ENCODE measurements around the gene B3GALT6.

B3GALT6 gene

DNA sequence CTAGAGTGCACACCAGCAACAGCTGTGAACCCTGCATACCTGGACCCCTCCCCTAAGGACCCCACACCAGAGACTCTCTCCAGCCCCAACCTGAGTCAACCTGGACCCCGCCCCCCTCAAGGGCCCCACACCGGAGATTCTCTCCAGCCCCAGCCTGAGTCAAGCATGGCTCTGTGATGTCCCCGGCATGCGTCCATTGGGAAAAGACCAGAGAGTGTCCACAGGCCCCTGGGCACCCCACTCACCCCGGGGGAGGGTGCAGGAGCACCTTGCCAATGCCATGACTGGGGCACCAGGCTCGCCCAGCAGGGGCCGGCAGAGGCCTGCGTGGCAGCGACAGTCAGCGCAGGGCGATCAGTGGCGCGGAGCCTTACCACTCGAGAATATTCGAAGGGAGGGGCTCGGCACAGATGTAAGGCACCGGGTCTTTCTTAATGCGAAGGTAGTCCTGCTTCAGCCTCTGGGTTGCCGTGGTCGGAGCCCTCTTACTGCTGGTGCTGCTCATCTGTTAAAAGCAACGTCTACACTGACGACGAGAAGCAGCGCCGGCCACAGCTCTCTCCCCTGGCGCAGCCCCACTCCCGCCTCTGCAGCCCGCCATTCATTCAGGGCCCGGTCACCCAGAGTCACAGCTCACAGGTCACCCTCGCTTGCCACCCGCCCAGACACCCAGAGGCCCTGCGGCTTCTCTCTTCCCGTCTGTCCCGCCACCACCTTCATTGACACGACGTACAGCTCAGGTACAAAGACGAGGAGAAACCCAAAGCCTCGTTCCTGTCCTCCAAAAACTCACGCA is 35.6 kb downstream of the B3GALT6 start:
- no peak for DNase-seq

DNA sequence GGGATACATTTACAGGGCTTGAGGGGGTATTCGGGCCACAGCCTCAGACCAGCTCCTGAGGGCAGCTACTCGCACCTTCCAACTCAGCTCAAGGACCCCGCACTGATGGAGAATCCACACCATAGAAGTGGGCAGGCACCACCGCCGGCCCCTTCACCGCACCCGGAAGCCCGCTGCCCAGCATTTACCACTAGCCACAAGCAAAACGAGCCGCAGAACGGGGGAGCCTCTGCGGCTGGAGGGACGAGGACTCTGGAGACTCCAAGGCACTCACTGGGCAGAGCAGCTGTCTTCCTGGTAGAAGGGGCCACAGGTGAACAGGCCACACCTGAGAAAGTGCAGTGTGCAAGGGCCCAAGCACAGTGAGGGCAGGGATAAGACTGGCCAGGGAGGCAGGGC is 36.2 kb downstream of the B3GALT6 start:
- no peak for DNase-seq

DNA sequence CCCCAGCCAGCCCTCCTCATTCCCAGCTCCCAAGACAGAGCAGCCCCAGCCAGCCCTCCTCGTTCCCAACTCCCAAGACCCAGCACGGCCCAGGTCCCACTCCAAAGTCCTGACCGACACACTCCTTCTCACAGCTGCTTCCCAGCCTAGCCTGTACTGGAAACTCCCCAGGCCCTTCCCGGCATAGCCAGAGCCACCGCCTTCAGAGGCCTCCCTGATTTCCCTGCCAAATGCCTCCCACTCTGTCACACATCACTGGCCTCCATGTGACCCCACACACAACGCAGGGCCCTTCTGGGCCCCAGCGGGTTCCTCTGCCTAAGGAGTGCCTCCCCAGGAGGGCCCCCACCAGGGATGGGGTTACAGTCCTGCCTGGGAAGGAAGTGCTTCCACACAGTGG is 38.8 kb downstream of the B3GALT6 start:
- no peak for DNase-seq

DNA sequence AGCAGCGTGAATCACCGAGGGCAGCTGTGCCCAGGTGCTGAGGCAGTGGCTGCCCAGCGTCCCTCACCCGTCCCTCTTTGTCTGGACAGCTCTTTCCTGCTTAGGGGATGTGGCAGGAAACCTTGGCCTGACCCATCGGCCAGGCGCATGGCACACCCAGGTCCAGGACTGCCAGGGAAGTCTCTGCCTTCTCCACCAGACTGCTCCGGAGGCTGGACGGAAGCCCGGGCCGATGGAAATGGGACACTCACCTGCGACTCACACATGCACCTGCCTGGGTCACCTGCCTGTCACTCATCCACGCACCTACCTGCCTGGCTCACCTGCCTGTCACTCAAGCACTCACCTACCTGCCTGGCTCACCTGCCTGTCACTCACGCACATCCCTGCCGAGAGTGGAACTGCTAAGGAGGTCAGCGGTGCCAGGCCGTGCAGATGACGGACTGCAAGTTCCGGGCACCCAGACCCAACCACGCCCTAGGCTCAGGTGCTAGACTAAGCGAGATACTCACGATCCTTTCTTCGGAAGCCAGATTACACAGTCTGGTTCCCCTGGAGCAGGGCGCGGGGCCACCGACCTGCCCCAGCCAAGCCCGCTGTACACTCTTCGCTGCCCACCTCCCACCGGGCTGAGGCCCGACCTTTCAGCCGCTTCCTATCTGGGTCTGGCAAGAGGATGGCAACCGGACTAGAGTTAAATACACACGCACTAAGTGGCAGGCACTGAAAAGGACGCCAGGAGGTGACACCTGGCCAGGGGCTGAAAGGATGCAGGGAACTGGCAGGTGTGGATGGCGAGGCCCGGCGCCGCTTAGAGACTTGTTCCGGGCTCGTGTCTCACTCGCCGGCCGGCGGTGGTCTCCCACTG is 40.5 kb downstream of the B3GALT6 start:
- no peak for DNase-seq

DNA sequence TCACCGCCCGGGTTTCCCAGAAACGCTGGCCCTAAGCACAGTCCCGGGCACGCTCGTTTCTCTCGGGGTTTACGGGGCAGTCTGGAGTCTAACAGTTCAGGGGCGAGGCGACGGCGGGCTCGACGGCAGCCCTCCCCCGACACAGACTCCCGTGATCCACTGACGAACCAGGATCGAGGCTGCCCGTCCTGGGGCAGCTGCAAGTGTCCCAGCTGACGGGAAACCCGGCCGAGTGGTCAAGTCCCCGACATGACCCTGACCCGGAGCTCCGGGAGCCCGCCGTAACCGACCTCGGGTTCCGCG is 41.1 kb downstream of the B3GALT6 start:
- DNase-seq: no peak

DNA sequence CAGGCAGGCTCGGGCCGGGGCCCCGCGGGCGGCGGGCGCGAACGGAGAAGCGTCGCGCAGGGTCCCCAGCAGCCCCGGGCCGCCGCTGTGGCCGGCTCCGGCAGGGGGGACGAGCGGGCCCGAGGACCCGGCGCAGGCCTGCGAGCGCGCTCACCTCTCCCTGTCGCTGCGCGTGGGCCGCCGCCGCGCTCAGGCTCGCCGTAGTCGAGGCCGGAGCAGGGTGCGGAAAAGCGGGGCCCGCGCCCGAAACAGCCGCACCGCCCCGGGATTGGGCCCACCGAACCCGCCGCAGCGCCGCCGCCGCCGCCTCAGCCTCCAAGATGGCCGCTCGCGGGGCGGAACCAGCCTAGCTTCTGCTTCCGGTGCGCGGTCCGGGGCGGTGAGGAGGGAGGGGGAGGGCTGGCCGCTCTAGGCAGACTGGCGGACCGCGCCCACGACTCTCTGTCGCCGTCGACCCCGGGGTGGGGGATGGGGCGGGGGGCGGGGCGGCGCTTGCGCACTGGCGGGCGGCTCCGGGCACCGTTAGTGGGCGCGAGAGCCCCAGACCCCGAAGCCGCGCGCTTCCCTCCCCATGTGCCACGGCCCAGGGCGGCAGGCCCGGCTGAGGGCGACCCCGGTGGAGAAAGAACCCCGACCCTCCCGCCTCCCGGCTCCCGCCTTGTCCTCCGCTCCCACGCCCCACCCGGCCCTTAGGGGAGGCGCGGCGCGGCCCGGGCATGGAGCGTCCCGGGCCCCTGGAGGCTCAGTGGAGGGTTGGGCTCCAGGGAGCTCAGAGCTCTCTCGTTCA is 41.7 kb downstream of the B3GALT6 start, which contains the start of gene UBE2J2:
Gene UBE2J2, minus strand, starts transcription at position 343 of the 787 bp plus-strand sequence. CDS start 5,862 bp downstream, outside the sequence.
- DNase-seq: peak; percentile 53

DNA sequence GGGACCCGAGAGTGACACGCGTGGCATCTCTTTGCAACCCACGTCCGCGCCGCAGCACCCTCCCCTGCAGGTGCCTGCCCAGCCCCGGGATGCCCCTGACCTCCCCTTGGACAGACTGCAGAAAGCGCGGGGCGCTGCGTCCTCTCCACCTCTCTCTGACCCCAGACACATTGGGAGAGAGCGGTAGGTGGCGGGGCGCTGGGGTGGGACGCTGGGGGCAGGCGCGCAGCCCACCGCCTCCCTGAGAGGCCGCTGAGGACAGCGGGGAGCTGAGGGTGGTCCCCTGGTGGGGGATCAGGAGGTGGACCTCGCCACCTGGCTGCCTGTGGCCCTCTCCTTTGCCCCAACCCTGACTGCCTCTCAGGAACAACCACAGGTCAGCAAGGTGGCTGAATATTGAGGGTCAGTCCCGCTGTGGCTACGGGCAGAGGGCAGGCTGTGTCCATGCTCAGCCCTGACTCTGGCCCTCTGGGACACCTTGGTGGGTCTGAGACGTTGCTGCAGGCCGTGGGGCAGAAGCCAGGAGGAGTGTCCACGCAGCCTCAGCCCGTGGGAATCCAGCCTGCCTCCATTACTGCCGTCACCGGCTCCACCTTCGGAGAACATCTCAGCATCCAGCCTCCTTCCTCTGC is 42.4 kb downstream of the B3GALT6 start:
- no peak for DNase-seq

DNA sequence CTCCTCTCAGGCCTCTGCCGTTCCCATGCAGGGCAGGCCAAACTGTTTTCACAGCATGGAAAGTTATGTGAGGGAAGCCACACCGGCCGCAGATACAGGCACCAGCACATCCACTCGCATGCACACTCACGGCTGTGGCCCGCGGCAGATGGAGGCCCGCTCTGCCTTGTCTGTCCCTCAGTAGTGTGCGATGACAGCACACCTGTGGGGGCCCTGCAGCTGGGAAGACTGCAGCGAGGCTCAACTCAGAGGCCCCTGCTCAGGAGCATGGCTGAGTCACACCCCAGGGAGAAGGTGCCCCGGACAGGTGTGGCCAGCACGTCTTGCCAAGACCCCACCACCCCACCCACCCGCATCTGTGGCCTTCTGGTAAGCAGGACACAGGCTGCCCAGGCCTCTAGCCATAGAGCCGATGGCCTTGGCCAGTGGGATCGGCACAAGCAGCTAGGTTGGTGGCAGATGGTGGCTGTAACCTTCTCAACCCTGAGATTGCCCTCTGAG is 42.9 kb downstream of the B3GALT6 start:
- DNase-seq: no peak

DNA sequence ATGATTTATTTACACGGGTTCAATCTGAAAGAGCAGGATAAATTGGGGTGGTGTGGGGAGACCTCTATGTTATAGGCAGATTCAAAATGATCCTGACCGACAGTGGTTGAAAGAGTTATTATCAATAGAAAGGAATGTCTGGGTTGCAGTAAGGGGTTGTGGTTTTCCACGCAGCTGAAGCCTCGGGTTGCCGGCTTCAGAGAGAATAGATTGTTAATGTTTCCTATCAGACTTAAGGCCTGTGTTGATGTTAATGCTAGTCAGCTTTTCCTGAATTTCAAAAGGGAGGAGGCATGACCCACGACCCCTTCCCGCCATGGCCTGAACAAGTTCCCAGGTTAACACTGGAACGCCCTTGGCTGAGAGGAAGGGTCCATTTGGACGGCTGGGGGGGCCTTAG is 43.8 kb downstream of the B3GALT6 start:
- DNase-seq: no peak

DNA sequence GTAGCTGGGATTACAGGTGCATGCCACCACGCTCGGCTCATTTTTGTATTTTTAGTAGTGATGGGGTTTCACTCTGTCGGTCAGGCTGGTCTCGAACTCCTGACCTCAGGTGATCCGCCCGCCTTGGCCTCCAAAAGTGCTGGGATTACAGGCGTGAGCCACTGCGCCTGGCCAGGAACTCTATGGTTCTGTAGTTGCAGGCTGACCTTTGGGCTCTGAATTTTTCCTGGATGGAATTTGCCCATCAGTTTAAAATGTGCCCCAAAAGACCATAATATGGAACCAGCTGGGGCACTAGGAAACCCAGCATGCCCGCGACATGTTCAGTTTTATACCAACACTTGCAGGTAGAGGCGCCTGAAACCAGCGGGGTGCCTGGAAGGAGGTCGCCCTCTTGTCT is 46.6 kb downstream of the B3GALT6 start:
- DNase-seq: no peak

DNA sequence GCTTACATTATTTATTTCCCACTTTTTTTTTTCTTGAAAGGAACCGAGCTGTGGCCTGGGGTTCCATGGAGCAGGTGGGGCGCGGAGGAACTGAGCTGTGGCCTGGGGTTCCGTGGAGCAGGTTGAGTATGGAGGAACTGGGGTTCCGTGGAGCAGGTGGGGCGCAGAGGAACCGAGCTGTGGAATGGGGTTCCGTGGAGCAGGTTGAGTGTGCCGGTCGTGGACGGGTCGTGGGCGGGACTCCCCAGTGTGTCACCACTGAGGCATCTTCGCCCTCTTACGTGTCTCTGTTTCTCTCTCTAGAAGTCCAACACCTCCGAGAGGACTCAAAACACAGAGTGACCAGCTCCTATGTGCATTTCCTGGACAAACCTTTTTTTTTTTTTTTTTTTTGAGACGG is 47.0 kb downstream of the B3GALT6 start:
- no peak for DNase-seq

DNA sequence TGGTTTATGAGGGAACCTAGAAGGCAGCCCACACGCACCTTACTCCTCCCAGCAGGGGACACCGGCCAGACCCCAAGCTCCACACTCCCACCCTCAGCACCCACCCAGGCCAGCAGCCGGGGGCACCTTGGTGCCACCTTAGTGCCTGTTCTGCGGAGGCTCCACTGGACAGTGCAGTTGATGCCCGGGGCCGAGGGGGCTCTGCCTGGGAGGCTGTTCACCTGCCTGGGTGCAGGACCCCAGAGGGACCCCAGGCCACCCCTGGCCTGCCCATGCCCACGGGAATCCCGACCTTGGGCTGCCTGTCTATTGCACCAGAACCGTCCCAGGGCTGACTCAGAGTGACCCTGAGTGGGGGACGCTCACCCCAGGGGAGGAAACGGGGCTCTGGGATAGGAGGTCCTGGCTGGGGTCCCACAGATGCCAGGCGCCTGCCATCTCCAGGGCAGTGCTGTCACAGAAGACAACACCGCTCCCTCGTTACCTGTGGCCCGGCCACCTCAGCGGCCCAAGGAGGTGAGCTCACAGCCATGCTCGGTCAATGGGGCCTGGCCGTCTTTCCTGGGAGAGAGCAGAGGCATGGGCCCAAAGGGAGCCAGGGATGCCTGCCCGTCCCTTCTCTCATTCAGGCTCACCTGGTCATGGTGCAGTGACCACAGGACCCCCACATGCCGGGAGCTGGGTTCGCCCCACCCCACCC is 48.9 kb downstream of the B3GALT6 start:
- DNase-seq: no peak

DNA sequence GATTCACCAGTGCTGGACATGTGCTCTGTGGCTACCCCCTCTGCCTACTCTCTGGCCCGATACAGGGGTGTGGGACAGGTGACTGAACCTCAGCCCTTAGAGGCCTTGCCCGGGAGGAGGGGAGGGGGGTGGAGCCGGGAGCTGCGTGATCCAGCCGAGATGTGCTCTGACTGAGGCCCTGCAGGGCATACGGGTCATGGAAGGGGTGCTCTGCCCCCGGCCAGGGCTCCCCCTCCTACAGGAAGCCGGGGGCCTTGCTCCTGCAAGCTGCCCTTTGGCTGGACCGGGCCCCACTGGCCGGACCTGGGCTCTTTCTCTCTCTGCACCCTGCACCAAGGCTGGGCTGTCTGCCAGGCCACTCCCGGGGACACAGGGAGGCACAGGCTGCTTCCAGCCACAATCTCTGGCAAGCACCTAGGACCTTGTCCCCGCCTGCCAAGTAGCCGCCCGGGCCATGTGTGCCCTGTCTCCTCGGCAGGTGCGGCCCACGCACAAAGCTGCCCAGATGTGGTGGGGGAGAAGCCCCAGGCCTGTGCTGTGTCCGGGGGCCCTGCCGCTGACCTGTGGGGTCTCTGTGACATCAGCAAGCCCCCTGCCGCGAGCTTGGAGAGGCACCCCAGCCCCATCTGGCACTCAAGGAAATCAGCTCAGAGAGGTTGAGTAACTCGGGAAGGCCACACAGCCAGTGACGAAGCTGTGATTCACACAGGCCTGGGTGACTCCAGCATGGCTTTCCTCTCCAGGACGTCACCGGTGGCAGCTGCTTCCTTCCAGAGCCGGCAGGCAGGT is 49.7 kb downstream of the B3GALT6 start:
- DNase-seq: no peak

DNA sequence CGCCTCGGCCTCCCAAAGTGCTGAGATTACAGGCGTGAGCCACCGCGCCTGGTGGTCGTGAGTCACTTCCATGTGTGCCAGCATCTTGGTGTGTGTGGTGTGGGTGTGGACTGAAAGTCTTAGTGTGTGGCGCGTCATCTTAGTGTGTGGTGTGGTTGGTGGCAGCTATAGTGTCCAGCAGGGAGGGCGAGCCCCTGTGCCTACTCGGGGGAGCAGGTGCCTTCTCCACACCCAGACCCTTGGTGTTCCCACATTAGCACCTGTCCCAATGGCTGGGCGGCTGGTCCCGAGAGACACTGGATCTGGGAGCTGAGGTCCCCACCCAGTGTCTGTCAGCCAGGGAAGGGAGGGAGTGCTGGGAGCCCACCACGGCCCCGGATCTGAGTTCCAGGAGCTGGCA is 51.0 kb downstream of the B3GALT6 start:
- no peak for DNase-seq

DNA sequence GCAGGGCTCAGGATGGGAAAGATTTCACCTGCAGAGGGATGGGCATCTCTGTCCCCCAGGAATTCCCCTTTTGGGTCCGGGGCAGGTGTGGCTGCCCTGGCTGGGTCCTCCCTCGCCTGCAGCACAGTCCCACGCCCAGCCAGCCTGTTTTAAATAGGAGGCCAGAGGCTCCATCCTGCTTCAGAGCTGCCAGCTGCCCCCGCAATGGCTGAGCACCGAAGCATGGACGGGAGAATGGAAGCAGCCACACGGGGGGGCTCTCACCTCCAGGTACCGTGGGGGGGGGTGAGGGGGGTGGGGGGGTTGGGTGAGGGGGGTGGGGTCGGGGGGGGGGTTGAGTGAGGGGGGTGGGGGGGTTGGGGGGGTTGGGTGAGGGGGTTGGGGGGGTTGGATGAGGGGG is 51.8 kb downstream of the B3GALT6 start:
- no peak for DNase-seq
